OCI-LY3 (cell line): ENCODE measurements around the gene TNC.

Source experiments
- CTCF ChIP-seq: fragments of 200-600, 300-600 bp; sonication (generic); IDR thresholded peaks from 2 replicates; pipeline ENCODE4 v1.5.1; 2014; ENCODE audit warnings: antibody characterized with exemption, low read length, low read depth
- EZH2phosphoT487 ChIP-seq: fragments of 200-600 bp; shearing (Covaris generic); IDR thresholded peaks from 2 replicates; pipeline ENCODE4 v1.6.1; 2018; ENCODE audit warnings: antibody characterized with exemption, mixed run types, low read depth

- TF ChIP-seq CTCF (no peak), EZH2phosphoT487 (no peak)
These were observed 31.1 kb downstream of the TNC start for GRCh38 chr9:115086886-115087285.
